Measurements from ENCODE around the gene TMEM145.

TMEM145 gene

DNA sequence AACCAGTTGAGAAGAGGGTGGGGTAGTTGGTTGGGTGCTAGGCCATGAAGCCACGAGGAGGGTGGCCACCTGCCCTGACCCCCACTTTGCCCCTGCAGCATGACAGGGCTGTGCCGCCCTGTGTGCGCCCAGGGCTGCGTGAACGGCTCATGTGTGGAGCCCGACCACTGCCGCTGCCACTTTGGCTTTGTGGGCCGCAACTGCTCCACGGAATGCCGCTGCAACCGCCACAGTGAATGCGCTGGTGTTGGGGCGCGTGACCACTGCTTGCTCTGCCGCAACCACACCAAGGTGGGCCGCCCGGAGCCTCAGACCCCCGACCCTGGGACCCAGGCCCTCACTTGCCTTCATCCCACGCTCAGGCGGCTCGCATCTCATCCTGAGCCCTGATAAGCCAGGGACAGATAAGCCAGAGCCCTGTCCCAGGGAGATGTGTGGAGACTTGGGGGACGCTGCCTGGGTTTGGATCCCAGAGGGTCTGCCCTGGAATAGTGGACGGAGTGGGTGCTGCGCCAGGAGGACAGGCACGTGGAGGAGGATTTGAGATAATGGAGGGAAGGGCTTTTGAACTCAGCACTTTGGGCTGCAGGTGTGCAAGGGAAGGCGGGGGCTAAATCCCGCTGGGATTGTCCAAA is 56.4 kb downstream of the TMEM145 start:
- TF ChIP-seq, protein P1, sequence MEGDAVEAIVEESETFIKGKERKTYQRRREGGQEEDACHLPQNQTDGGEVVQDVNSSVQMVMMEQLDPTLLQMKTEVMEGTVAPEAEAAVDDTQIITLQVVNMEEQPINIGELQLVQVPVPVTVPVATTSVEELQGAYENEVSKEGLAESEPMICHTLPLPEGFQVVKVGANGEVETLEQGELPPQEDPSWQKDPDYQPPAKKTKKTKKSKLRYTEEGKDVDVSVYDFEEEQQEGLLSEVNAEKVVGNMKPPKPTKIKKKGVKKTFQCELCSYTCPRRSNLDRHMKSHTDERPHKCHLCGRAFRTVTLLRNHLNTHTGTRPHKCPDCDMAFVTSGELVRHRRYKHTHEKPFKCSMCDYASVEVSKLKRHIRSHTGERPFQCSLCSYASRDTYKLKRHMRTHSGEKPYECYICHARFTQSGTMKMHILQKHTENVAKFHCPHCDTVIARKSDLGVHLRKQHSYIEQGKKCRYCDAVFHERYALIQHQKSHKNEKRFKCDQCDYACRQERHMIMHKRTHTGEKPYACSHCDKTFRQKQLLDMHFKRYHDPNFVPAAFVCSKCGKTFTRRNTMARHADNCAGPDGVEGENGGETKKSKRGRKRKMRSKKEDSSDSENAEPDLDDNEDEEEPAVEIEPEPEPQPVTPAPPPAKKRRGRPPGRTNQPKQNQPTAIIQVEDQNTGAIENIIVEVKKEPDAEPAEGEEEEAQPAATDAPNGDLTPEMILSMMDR (IDR thresholded peaks at IDR 0.05; ENCODE audit: insufficient read depth, low read depth, low read length, missing control alignments) = no peak
- DNase-seq (ENCODE audit: low read depth) = no peak
- H3K4me3 ChIP-seq (ENCODE audit: low read depth, low read length) = no peak overlapping the region

- DNase-seq (ENCODE audit: low read depth) = no peak
- TF ChIP-seq, protein P1 (IDR thresholded peaks at IDR 0.05; ENCODE audit: insufficient read depth, low read depth, low read length, missing control alignments) = no peak
- no peak overlapping the region for H3K4me3 ChIP-seq (ENCODE audit: low read depth, low read length)
Observed at GRCh38 chr19:42370068-42370520, 57.0 kb downstream of the TMEM145 start.

DNA sequence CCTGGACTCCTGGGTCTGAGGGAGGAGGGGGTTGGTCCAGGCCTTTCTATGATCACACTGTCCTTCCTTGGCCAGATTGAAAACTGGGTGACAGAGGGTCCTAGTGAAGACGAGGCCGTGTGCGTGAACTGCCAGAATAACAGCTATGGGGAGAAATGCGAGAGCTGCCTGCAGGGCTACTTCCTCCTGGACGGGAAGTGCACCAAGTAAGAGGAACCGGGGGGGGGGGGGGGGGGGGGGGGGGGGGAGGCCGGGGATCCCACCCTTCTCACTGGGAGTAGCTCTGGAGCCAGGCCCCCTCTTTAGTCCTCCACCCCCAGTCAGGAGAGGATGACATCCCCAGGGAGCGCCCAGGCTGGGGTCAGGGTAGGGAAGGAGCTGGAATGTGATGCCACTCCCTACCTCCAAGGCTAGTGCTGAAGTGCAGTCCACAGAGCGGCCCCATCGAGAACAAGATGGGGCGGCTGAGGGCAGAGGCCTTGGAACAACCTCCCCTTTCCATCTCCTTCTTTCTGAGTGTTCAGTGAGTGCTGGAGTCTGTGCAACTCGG is 57.6 kb downstream of the TMEM145 start:
- H3K4me3 ChIP-seq (ENCODE audit: low read depth, low read length) = no peak overlapping the region
- TF ChIP-seq, protein P1 (IDR thresholded peaks at IDR 0.05; ENCODE audit: insufficient read depth, low read depth, low read length, missing control alignments) = no peak
- DNase-seq (ENCODE audit: low read depth) = no peak
